Measurements from ENCODE around the gene KRT7.

KRT7 gene

DNA sequence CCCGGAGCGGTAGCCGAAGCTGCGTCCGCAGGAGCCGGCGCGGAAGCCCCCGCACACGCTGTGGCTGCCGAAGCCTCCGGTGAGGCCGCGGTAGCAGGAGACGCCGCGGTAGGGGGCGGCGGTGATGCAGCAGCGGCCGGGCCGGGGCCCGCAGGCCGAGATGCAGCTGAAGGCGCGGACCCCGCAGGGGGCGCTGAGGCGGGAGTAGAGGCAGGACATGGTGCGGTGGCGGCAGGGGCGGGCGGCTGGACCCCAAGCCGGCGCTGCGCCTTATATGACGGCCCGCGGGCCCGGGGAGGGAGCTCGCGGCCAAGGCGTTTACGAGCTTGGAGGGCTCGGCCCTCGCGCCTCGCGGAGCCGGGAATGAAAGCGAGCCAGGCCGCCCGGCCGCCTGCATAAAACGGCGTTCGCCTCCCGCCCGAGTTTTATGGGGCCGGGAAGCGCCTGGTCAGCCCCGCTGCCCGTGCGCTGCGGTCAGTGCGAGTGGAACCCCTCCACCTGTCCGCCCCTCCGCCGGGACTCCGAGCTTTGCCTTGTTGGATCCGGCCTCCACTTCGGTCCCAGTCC, 25.4 kb downstream of the KRT7 start:
- Histone ChIP-seq H3K4me2 (ENCODE audit: low read depth, low read length, poor library complexity, severe bottlenecking) (no peak overlapping the region), H3K4me3 (ENCODE audit: low read length, poor library complexity, severe bottlenecking) (no peak overlapping the region), H3K27me3 (ENCODE audit: insufficient read depth, low read length, poor library complexity, severe bottlenecking) (no peaks in the 10 kb centered on the region), H3K36me3 (ENCODE audit: insufficient read depth, low read length) (no peaks in the 10 kb centered on the region), H3K9ac (ENCODE audit: low read depth, low read length, poor library complexity, severe bottlenecking) (no peak overlapping the region), H3K79me2 (ENCODE audit: insufficient read depth, low read length) (no peaks in the 10 kb centered on the region), H4K20me1 (ENCODE audit: insufficient read depth, low read length, poor library complexity, severe bottlenecking) (no peaks in the 10 kb centered on the region), H3K4me1 (ENCODE audit: insufficient read depth, low read length, poor library complexity, severe bottlenecking) (peaks cover 27% of the 10 kb centered on the region), H3F3A (ENCODE audit: low read depth) (peaks cover 8% of the 10 kb centered on the region; the same call in 1 of the 2 replicates), H2AFZ (ENCODE audit: low read length) (no peak overlapping the region), H3K9me2 (replicated peaks; ENCODE audit: low read depth, low read length) (no peaks in the 10 kb centered on the region), H3K9me3 (ENCODE audit: insufficient read depth, low read depth, low read length) (no peaks in the 10 kb centered on the region)
- TF ChIP-seq EZH2phosphoT487 (IDR thresholded peaks at IDR 0.05; ENCODE audit: borderline replicate concordance) (no peak), CTCF (conservative IDR thresholded peaks at IDR 0.05; ENCODE audit: low read length) (no peak)

DNA sequence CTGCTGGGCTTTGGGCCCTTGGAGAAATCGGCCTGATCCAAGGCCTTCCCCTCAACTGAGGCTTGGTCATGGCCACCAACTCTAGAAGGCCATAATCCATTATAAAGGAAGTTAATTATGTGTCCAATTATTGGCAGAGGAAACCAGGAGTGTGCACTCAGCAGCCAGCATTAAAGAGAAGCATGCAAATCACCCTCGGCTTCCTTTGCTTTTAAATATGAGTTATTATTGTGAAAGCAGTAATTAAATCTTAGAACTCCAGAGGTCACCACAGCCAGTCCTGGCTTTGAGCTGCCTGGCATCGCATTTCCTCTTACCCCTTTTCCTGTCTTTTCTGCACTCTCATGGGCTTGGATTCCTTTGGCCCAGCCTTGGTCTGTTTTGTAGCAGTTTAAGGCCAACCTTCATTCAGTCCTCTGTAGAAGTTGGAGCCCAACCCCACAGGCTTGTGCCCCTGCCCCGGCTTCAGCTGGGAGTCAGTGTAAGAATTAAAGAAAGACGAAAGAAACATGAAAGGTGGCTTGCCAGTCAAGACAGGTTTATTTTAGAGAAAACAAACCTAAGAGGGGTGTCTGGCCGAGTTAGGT, 26.7 kb downstream of the KRT7 start:
- Histone ChIP-seq H3K4me3 (ENCODE audit: low read length, poor library complexity, severe bottlenecking) (peak overlapping the region; percentile 59), H3K4me2 (ENCODE audit: low read depth, low read length, poor library complexity, severe bottlenecking) (peak overlapping the region; percentile 82), H3K9me3 (ENCODE audit: insufficient read depth, low read depth, low read length) (no peaks in the 10 kb centered on the region), H3K9me2 (replicated peaks; ENCODE audit: low read depth, low read length) (no peaks in the 10 kb centered on the region), H3F3A (ENCODE audit: low read depth) (peaks cover 8% of the 10 kb centered on the region; the same call in 1 of the 2 replicates), H3K79me2 (ENCODE audit: insufficient read depth, low read length) (no peaks in the 10 kb centered on the region), H3K36me3 (ENCODE audit: insufficient read depth, low read length) (no peaks in the 10 kb centered on the region), H3K27me3 (ENCODE audit: insufficient read depth, low read length, poor library complexity, severe bottlenecking) (no peaks in the 10 kb centered on the region), H3K4me1 (ENCODE audit: insufficient read depth, low read length, poor library complexity, severe bottlenecking) (peaks cover 27% of the 10 kb centered on the region), H3K9ac (ENCODE audit: low read depth, low read length, poor library complexity, severe bottlenecking) (peak overlapping the region; percentile 60), H2AFZ (ENCODE audit: low read length) (peak overlapping the region; percentile 16; the same call in 1 of the 2 replicates), H4K20me1 (ENCODE audit: insufficient read depth, low read length, poor library complexity, severe bottlenecking) (no peaks in the 10 kb centered on the region)
- peak; percentile 33 for TF ChIP-seq CTCF (conservative IDR thresholded peaks at IDR 0.05; ENCODE audit: low read length)
- no peak for TF ChIP-seq EZH2phosphoT487 (IDR thresholded peaks at IDR 0.05; ENCODE audit: borderline replicate concordance)

GRCh38 chr12:52260361-52261207, 27.5 kb downstream of the KRT7 start:
- no peaks in the 10 kb centered on the region for H3K36me3 ChIP-seq (ENCODE audit: insufficient read depth, low read length)

More at GRCh38 chr12:52260361-52261207, 27.5 kb downstream of the KRT7 start:
- peak overlapping the region; percentile 82 for H3K4me2 ChIP-seq (ENCODE audit: low read depth, low read length, poor library complexity, severe bottlenecking)
- peaks cover 8% of the 10 kb centered on the region; the same call in 1 of the 2 replicates for H3F3A ChIP-seq (ENCODE audit: low read depth)
- H3K9ac ChIP-seq (ENCODE audit: low read depth, low read length, poor library complexity, severe bottlenecking), result peak overlapping the region; percentile 60
- no peaks in the 10 kb centered on the region for H3K9me3 ChIP-seq (ENCODE audit: insufficient read depth, low read depth, low read length)
- no peaks in the 10 kb centered on the region for H3K9me2 ChIP-seq (replicated peaks; ENCODE audit: low read depth, low read length)
- no peaks in the 10 kb centered on the region for H3K79me2 ChIP-seq (ENCODE audit: insufficient read depth, low read length)
- H3K4me1 ChIP-seq (ENCODE audit: insufficient read depth, low read length, poor library complexity, severe bottlenecking), result peaks cover 27% of the 10 kb centered on the region
- peak overlapping the region; percentile 16; the same call in 1 of the 2 replicates for H2AFZ ChIP-seq (ENCODE audit: low read length)
- H3K27me3 ChIP-seq (ENCODE audit: insufficient read depth, low read length, poor library complexity, severe bottlenecking), result no peaks in the 10 kb centered on the region
- TF ChIP-seq EZH2phosphoT487 (IDR thresholded peaks at IDR 0.05; ENCODE audit: borderline replicate concordance) (no peak), CTCF (conservative IDR thresholded peaks at IDR 0.05; ENCODE audit: low read length) (no peak)
- H3K4me3 ChIP-seq (ENCODE audit: low read length, poor library complexity, severe bottlenecking), result peak overlapping the region; percentile 59
- no peaks in the 10 kb centered on the region for H4K20me1 ChIP-seq (ENCODE audit: insufficient read depth, low read length, poor library complexity, severe bottlenecking)

All from Loucy (cell line).